NCI-H2029 treated with DMSO at 0.1 percent for 48 hours (cell line): ENCODE data around the gene WARS2.

Experiments
- DNase-seq: peaks from one replicate; lab custom pipeline; 2025; lab: John Stamatoyannopoulos, UW

WARS2 gene

GRCh38 chr1:119083479-119083878 lies 57.0 kb downstream of the WARS2 start:
- DNase-seq, result no peak

- no peak for DNase-seq
Observed at GRCh38 chr1:119081700-119082099, 58.8 kb downstream of the WARS2 start.

- DNase-seq, result no peak
Observed at GRCh38 chr1:119081267-119081666, 59.2 kb downstream of the WARS2 start.

- DNase-seq, result no peak
Observed at GRCh38 chr1:119080586-119080985, 59.9 kb downstream of the WARS2 start.

- DNase-seq, result no peak
Observed at GRCh38 chr1:119079881-119080280, 60.6 kb downstream of the WARS2 start.

- no peak for DNase-seq
Observed at GRCh38 chr1:119075614-119076013, 64.8 kb downstream of the WARS2 start.

GRCh38 chr1:119071321-119071720 lies 69.1 kb downstream of the WARS2 start:
- no peak for DNase-seq

- no peak for DNase-seq
Observed at GRCh38 chr1:119069682-119070081, 70.8 kb downstream of the WARS2 start.

GRCh38 chr1:119068427-119068826 lies 72.0 kb downstream of the WARS2 start:
- DNase-seq, result no peak

GRCh38 chr1:119061700-119062099 lies 78.8 kb downstream of the WARS2 start:
- no peak for DNase-seq

- no peak for DNase-seq
Observed at GRCh38 chr1:119055568-119055967, 84.9 kb downstream of the WARS2 start.

- no peak for DNase-seq
Observed at GRCh38 chr1:119053917-119054316, 86.5 kb downstream of the WARS2 start.

- no peak for DNase-seq
Observed at GRCh38 chr1:119052267-119052666, 88.2 kb downstream of the WARS2 start.

GRCh38 chr1:119048624-119049404 lies 91.6 kb downstream of the WARS2 start:
- no peak for DNase-seq

GRCh38 chr1:119046785-119047438 lies 93.5 kb downstream of the WARS2 start:
- no peak for DNase-seq

GRCh38 chr1:119046429-119046784 lies 94.0 kb downstream of the WARS2 start:
- DNase-seq, result no peak

- DNase-seq, result no peak
Observed at GRCh38 chr1:119045096-119045746, 95.2 kb downstream of the WARS2 start.

GRCh38 chr1:119040906-119041305 lies 99.5 kb downstream of the WARS2 start:
- no peak for DNase-seq

GRCh38 chr1:119040489-119040888 lies 100.0 kb downstream of the WARS2 start:
- DNase-seq, result no peak

- DNase-seq, result no peak
Observed at GRCh38 chr1:119038363-119038762, 102.1 kb downstream of the WARS2 start.

GRCh38 chr1:119034359-119034758 lies 106.1 kb downstream of the WARS2 start:
- DNase-seq, result no peak

- no peak for DNase-seq
Observed at GRCh38 chr1:119032986-119033385, 107.5 kb downstream of the WARS2 start.

- no peak for DNase-seq
Observed at GRCh38 chr1:119027759-119028158, 112.7 kb downstream of the WARS2 start.
